Muscle of arm (tissue), 12 donors: Measurements from ENCODE around the gene FNIP1. TPM values are rescaled to one million over a fixed set of nuclear protein-coding genes. Genes with fewer than 3 reads are reported as not detected.
"Not testable (repeated sequence)": the region's sequence is repeated elsewhere in the genome, so short reads cannot be mapped to it uniquely, and the experiment has no call there.

Source experiments
- DNase-seq: peaks from one replicate; pipeline ENCODE4 v3.0.0-alpha.2; 2013
- polyA plus RNA-seq, 12 donors: library from polyadenylated mRNA; unstranded; fragments of 120-200 nt; gene quantifications; one replicate each; pipeline ENCODE4 v1.2.1, GENCODE V29; 2013; ENCODE audit not compliant: insufficient read length in 12 of 12

FNIP1 gene
- polyA plus RNA-seq, 12 donors, result 11.2 to 18.8 (median 14.7) TPM; not detected in 1

DNA sequence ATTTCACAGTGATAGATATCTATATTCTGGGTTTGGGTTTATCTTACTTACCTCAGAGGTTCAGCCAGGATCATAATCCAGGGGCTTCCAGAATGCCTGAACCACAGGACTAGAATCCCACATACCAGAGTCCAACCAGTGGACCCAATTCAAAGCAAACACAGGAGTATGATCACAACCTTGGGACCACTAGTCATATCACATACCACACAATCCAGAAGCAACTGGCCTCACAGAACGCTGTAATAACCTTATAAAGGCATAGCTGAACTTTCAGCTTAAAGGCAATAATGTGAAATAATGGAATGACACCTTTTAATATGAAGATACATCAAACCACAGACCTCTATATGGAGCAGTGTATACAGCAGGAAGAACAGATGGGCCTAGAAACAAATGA, 187.0 kb downstream of the FNIP1 start:
- no peak for DNase-seq

DNA sequence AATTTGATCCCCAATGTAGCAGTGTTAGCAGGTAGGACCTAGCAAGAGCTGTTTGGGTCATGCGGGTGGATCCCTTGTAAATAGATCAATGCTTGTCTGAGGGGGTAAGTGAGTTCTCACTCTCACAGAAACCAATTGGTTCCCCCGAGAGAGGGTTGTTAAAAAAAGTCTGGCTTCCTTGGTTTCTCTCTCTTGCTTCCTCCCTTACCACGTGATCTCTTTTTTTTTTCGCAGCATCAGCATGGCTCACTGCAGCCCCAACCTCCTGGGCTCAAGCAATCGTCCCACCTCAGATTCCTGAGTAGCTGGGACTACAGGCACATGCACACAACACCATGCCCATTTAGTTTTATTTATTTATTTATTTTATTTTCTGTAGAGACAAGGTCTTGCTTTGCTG, 188.2 kb downstream of the FNIP1 start:
- DNase-seq, result no peak

DNA sequence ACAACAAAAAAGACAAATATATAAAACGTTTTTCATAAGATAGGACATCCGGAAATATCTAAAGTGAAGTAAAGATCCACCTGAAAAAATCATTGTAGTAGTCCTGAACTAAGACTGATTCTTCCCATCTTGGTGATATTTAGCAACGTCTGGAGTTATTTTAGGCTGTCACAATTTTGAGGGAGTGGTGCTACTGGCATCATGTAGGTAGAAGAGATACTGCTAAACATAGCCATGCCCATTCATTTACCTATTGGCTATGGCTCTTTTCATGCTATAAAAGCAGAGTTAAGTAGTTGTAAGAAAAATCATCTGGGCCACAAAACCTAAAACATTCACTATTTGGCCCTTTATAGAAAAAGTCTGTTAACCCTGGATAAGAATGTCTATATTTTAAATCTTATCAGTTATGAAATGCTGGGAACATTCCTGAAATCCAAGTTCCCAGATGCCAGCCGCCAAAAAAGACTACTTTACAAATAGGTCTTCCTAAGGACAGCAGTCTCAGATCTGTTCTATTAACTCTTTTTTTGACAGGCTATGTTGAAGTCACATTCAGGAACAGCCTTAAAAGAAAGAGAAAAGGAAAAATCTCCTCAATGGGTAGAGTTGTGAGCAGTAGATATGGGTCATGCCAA, 188.8 kb downstream of the FNIP1 start:
- no peak for DNase-seq

DNA sequence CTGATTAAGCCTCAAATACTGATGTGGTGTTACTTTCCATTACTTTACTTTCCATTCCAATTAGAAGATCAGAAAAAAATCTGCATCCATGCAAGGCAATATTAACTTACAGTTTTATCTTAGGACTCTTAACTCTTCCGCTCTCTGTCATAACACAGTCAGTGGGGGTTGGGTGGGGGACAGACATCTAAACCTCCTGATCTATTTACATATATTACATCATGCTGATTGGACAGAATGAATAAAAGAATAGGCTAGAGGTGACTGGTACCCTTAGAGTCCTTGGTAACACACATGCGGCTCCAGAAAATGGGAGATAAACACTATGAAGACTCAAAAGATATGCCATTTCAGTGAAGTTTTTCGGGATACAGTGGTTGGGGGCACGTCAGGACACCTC, 189.4 kb downstream of the FNIP1 start:
- DNase-seq, result no peak

DNA sequence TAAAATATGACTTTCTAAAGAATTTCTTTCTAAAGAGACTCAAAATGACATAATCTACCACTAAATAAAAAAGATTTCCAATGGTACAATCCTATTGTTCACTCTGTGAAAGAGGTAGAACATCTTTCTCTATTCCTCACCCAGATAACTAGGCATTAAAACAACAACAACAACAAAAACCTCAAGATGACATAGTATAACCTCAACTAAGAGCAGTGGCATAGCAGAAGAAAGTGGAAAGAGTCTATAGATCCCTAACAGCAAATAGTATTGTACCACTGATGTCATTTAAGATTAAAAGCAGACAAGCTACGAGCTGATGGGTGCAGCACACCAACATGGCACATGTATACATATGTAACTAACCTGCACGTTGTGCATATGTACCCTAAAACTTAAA, 191.7 kb downstream of the FNIP1 start:
- DNase-seq, result no peak

DNA sequence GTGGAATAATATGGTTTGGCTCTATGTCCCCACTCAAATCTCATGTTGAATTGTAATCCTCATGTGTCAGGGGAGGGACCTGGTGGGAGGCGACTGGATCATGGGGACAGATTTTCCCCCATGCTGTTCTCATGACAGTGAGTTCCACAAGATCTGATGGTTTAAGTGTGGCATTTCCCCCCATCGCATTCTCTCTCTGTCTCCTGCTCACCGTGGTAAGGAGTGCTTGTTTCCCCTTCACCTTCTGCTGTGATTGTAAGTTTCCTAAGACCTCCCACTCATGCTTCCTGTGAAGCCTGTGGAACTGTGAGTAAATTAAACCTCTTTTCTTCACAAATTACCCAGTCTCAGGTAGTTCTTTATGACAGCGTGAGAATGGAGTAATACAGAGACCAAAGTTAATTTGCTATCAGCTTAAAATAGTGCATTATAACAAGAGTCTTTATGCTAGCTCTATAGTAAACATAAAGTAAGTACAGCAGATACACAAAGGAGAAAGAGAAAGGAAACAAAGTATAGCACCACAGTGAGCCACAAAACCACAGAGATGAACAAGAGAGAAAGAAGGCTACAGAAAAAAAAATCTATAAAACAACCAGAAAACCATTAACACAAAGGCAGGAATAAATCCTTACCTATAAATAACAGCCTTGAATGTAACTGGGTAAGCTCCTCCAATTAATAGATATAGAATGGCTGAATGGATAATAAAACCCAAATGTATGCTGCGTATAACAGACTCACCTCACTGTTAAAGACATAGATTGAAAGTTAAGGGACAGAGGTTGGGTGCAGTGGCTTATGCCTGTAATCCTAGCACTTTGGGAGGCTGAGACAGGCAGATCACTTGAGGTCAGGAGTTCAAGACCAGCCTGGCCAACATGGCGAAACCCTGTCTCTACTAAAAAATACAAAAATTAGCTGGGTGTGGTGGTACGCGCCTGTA, 201.5 kb downstream of the FNIP1 start:
- DNase-seq, result no peak

DNA sequence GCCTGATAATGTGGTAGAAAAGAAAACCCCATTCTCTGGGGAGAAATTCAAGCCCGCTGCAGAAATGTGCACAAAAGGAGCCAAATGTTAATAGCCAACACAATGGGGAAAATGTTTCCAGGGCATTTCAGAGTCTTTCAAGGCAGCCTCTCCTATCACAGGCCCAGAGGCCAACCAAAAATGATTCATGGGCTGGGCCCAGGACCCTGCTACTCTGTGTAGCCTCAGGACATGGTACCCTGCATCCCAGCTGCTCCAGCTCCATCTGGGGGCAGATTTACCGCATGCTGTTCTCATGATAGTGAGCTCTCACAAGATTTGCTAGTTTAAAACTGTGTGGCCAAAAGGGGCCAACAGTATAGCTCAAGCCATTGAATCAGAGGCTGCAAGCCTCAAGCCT, 202.9 kb downstream of the FNIP1 start:
- no peak for DNase-seq

DNA sequence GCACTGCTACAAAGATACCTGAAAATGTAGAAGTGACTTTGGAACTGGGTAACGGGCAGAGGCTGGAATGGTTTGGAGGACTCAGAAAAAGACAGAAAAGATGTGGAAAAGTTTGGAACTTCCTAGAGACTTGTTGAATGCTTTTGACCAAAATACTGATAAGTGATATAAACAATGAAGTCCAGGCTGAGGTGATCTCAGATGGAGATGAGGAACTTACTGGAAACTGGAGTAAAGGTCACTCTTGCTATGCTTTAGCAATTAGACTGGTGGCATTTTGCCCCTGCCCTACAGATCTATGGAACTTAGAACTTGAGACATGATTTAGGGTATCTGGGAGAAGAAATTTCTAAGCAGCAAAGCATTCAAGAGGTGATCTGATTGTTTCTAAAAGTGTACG, 203.4 kb downstream of the FNIP1 start:
- not testable (repeated sequence) for DNase-seq

Other genes with a start within 250 kb of the FNIP1 start
- gene RAPGEF6, start 161.8 kb downstream of the FNIP1 start, polyA plus RNA-seq, result 10 to 100 TPM in 8 of 12 donors, 1 to 10 TPM in 4; 7.6 to 49.3 (median 10.9) TPM
- gene MEIKIN, start 148.6 kb upstream of the FNIP1 start, polyA plus RNA-seq, result under 1 TPM in 2 of 12 donors, not detected in 10; 0.50 to 0.65 TPM
- gene ACSL6, start 214.6 kb upstream of the FNIP1 start, polyA plus RNA-seq, result 1 to 10 TPM in 1 of 12 donors, under 1 TPM in 9, not detected in 2; 0.28 to 1.9 (median 0.67) TPM